T-helper 2 cell treated with Interferon-gamma antibody and Interleukin-4, amounts not matched to agents 5 μg/mL and 100 μg/mL, for 36 hours (primary cell): ENCODE data around the gene LRRC23.
A peak's percentile ranks its signal among the peaks of the same experiment; 100 is the strongest.

Source experiments
- DNase-seq: peaks from one replicate; pipeline ENCODE4 v3.0.0; 2021; ENCODE audit warnings: low spot score
- H3K27ac Mint-ChIP-seq: one replicate; pipeline ENCODE4 v1.8.0; 2021; ENCODE audit warnings: mild to moderate bottlenecking, mixed read lengths
- H3K27me3 Mint-ChIP-seq: one replicate; pipeline ENCODE4 v1.8.0; 2021; ENCODE audit warnings: low read depth, mixed read lengths
- H3K36me3 Mint-ChIP-seq: one replicate; pipeline ENCODE4 v1.8.0; 2021; ENCODE audit warnings: low read depth, mixed read lengths
- H3K4me1 Mint-ChIP-seq: one replicate; pipeline ENCODE4 v1.8.0; 2021; ENCODE audit warnings: low read depth, mixed read lengths
- H3K4me3 Mint-ChIP-seq: one replicate; pipeline ENCODE4 v1.8.0; 2022; ENCODE audit warnings: mild to moderate bottlenecking, moderate library complexity, mixed read lengths
- H3K9me3 Mint-ChIP-seq: one replicate; pipeline ENCODE4 v1.8.0; 2021; ENCODE audit warnings: mixed read lengths

LRRC23 gene

DNA sequence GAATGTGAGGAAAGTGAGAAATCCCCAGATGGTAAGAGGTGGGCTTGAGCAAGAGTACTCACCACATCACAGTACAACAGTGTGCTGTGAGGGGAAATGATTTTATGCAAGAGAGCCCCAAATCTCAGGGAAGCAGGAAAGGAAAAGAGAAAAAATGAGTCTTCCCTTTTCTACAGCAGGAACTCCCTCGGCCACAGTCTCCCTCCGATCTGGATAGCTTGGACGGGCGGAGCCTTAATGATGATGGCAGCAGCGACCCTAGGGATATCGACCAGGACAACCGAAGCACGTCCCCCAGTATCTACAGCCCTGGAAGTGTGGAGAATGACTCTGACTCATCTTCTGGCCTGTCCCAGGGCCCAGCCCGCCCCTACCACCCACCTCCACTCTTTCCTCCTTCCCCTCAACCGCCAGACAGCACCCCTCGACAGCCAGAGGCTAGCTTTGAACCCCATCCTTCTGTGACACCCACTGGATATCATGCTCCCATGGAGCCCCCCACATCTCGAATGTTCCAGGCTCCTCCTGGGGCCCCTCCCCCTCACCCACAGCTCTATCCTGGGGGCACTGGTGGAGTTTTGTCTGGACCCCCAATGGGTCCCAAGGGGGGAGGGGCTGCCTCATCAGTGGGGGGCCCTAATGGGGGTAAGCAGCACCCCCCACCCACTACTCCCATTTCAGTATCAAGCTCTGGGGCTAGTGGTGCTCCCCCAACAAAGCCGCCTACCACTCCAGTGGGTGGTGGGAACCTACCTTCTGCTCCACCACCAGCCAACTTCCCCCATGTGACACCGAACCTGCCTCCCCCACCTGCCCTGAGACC is 31.0 kb downstream of the LRRC23 start:
- Mint-ChIP-seq H3K27ac (peak overlapping the region; percentile 98), H3K27me3 (no peaks in the 10 kb centered on the region), H3K9me3 (no peaks in the 10 kb centered on the region), H3K36me3 (peaks cover 35% of the 10 kb centered on the region), H3K4me1 (peaks cover 54% of the 10 kb centered on the region), H3K4me3 (peak overlapping the region; percentile 85)
- no peak for DNase-seq

DNA sequence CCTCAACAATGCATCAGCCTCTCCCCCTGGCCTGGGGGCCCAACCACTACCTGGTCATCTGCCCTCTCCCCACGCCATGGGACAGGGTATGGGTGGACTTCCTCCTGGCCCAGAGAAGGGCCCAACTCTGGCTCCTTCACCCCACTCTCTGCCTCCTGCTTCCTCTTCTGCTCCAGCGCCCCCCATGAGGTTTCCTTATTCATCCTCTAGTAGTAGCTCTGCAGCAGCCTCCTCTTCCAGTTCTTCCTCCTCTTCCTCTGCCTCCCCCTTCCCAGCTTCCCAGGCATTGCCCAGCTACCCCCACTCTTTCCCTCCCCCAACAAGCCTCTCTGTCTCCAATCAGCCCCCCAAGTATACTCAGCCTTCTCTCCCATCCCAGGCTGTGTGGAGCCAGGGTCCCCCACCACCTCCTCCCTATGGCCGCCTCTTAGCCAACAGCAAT is 31.6 kb downstream of the LRRC23 start:
- peaks cover 34% of the 10 kb centered on the region for H3K36me3 Mint-ChIP-seq
- H3K4me1 Mint-ChIP-seq: peaks cover 49% of the 10 kb centered on the region
- peak overlapping the region; percentile 98 for H3K27ac Mint-ChIP-seq
- DNase-seq: no peak
- no peaks in the 10 kb centered on the region for H3K9me3 Mint-ChIP-seq
- H3K27me3 Mint-ChIP-seq: no peaks in the 10 kb centered on the region
- H3K4me3 Mint-ChIP-seq: peak overlapping the region; percentile 85

DNA sequence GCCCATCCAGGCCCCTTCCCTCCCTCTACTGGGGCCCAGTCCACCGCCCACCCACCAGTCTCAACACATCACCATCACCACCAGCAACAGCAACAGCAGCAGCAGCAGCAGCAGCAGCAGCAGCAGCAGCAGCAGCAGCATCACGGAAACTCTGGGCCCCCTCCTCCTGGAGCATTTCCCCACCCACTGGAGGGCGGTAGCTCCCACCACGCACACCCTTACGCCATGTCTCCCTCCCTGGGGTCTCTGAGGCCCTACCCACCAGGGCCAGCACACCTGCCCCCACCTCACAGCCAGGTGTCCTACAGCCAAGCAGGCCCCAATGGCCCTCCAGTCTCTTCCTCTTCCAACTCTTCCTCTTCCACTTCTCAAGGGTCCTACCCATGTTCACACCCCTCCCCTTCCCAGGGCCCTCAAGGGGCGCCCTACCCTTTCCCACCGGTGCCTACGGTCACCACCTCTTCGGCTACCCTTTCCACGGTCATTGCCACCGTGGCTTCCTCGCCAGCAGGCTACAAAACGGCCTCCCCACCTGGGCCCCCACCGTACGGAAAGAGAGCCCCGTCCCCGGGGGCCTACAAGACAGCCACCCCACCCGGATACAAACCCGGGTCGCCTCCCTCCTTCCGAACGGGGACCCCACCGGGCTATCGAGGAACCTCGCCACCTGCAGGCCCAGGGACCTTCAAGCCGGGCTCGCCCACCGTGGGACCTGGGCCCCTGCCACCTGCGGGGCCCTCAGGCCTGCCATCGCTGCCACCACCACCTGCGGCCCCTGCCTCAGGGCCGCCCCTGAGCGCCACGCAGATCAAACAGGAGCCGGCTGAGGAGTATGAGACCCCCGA is 32.2 kb downstream of the LRRC23 start:
- Mint-ChIP-seq H3K36me3 (peaks cover 34% of the 10 kb centered on the region), H3K9me3 (no peaks in the 10 kb centered on the region), H3K4me1 (peaks cover 49% of the 10 kb centered on the region), H3K27me3 (no peaks in the 10 kb centered on the region), H3K27ac (peak overlapping the region; percentile 98), H3K4me3 (peak overlapping the region; percentile 85)
- peak; percentile 62 for DNase-seq

DNA sequence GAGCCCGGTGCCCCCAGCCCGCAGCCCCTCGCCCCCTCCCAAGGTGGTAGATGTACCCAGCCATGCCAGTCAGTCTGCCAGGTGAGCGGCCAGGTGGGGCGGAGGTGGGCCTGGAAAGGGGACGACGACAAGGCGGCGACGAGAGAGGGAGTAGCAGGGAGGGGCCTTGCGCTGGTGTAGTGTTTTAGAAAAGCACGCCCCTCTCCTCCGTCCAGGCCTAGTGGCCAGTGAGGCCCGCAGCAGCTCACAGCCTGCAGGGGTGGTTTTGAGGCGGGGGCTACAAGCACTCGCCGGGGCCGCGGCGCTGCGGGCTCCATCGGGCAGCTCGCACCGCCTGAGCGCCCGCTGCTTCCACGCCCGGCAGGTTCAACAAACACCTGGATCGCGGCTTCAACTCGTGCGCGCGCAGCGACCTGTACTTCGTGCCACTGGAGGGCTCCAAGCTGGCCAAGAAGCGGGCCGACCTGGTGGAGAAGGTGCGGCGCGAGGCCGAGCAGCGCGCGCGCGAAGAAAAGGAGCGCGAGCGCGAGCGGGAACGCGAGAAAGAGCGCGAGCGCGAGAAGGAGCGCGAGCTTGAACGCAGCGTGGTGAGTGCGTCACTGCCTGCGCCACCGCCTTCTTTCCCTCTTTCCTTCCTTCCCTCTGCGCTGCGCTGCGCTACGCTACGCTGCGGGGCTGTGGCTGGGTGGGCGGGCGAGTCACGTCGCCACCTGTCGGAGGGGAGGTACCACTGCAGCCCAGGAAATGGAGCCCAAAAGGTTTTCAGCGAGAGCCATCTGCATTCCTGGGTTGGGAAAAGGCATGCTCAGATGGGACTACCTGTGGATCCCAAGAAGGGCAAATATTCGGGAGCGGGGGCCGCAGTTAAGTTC is 33.1 kb downstream of the LRRC23 start:
- Mint-ChIP-seq H3K4me3 (peak overlapping the region; percentile 85), H3K9me3 (no peaks in the 10 kb centered on the region), H3K27me3 (no peaks in the 10 kb centered on the region), H3K4me1 (peaks cover 44% of the 10 kb centered on the region), H3K27ac (peak overlapping the region; percentile 98), H3K36me3 (peaks cover 34% of the 10 kb centered on the region)
- DNase-seq: peak; percentile 92

DNA sequence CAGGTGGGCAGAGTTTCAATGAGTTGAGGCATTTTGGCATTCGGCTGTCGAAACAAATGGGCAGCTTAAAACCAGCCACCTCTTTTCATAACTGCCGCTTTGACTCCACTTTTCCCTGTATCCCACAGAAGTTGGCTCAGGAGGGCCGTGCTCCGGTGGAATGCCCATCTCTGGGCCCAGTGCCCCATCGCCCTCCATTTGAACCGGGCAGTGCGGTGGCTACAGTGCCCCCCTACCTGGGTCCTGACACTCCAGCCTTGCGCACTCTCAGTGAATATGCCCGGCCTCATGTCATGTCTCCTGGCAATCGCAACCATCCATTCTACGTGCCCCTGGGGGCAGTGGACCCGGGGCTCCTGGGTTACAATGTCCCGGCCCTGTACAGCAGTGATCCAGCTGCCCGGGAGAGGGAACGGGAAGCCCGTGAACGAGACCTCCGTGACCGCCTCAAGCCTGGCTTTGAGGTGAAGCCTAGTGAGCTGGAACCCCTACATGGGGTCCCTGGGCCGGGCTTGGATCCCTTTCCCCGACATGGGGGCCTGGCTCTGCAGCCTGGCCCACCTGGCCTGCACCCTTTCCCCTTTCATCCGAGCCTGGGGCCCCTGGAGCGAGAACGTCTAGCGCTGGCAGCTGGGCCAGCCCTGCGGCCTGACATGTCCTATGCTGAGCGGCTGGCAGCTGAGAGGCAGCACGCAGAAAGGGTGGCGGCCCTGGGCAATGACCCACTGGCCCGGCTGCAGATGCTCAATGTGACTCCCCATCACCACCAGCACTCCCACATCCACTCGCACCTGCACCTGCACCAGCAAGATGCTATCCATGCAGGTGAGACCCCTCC is 34.0 kb downstream of the LRRC23 start:
- H3K36me3 Mint-ChIP-seq: peaks cover 32% of the 10 kb centered on the region
- no peaks in the 10 kb centered on the region for H3K9me3 Mint-ChIP-seq
- no peaks in the 10 kb centered on the region for H3K27me3 Mint-ChIP-seq
- H3K4me1 Mint-ChIP-seq: peaks cover 41% of the 10 kb centered on the region
- peak overlapping the region; percentile 98 for H3K27ac Mint-ChIP-seq
- no peak for DNase-seq
- peak overlapping the region; percentile 85 for H3K4me3 Mint-ChIP-seq

DNA sequence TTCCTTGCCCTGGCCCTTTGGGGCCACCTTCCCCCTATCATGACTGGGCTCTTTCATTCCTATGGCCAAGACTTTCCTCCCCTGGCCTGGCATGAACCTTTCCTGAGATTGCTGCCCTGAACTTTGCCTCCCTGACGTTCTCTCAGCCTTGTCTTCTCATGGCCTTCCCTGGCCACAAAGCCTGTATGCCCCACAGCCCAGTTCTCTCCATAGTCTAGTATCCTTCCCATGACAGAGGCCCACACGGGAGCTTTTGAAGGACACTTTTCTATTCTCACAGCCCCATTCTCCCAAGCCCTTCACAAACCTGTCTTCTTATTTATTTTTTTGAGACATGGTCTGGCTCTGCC is 34.5 kb downstream of the LRRC23 start:
- Mint-ChIP-seq H3K4me1 (peaks cover 38% of the 10 kb centered on the region), H3K4me3 (peak overlapping the region; percentile 72), H3K27me3 (no peaks in the 10 kb centered on the region), H3K27ac (peak overlapping the region; percentile 78), H3K36me3 (peaks cover 28% of the 10 kb centered on the region), H3K9me3 (no peaks in the 10 kb centered on the region)
- DNase-seq: no peak

DNA sequence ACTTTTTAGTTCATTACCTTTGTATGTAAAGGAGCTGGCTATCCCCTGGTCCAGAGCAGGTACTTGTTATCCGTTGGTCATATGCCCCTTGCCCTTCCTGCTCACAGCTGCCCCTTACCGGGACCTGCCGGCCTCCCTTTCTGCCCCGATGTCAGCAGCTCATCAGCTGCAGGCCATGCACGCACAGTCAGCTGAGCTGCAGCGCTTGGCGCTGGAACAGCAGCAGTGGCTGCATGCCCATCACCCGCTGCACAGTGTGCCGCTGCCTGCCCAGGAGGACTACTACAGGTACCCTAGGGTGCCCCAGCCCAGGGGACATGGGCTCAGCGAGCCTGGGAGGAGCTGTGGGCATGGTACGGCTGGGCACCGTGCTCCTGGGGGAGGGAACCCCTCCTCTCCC is 36.6 kb downstream of the LRRC23 start:
- H3K4me1 Mint-ChIP-seq: peaks cover 40% of the 10 kb centered on the region
- no peaks in the 10 kb centered on the region for H3K27me3 Mint-ChIP-seq
- H3K4me3 Mint-ChIP-seq: no peak overlapping the region
- H3K27ac Mint-ChIP-seq: peak overlapping the region; percentile 11
- DNase-seq: no peak
- no peaks in the 10 kb centered on the region for H3K9me3 Mint-ChIP-seq
- peaks cover 14% of the 10 kb centered on the region for H3K36me3 Mint-ChIP-seq

DNA sequence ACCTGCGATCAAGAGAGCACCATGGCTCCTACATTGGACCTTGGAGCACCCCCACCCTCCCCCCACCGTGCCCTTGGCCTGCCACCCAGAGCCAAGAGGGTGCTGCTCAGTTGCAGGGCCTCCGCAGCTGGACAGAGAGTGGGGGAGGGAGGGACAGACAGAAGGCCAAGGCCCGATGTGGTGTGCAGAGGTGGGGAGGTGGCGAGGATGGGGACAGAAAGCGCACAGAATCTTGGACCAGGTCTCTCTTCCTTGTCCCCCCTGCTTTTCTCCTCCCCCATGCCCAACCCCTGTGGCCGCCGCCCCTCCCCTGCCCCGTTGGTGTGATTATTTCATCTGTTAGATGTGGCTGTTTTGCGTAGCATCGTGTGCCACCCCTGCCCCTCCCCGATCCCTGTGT is 37.2 kb downstream of the LRRC23 start:
- Mint-ChIP-seq H3K36me3 (peaks cover 11% of the 10 kb centered on the region), H3K27me3 (no peaks in the 10 kb centered on the region), H3K4me3 (no peak overlapping the region), H3K27ac (peak overlapping the region; percentile 11), H3K9me3 (no peaks in the 10 kb centered on the region), H3K4me1 (peaks cover 38% of the 10 kb centered on the region)
- DNase-seq: no peak

DNA sequence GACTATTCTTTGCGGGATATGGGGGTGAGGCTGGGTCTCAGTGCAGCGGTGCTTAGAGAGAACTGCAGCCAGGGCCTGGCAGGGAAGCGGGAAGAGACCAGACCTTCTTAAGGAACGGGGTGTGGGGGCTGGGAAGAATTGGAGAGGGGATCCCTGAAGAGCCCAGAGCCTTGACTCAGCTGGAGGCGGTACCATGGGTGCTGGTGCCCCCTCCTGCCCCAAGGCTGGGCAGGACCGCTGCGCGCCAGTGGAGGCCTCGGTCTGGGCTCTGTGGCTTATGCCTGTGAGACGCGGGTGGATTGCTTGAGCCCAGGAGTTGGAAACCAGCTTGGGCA is 37.7 kb downstream of the LRRC23 start:
- H3K27ac Mint-ChIP-seq: peak overlapping the region; percentile 97
- H3K9me3 Mint-ChIP-seq: no peaks in the 10 kb centered on the region
- peaks cover 41% of the 10 kb centered on the region for H3K4me1 Mint-ChIP-seq
- no peaks in the 10 kb centered on the region for H3K27me3 Mint-ChIP-seq
- peaks cover 12% of the 10 kb centered on the region for H3K36me3 Mint-ChIP-seq
- no peak overlapping the region for H3K4me3 Mint-ChIP-seq
- DNase-seq: no peak

DNA sequence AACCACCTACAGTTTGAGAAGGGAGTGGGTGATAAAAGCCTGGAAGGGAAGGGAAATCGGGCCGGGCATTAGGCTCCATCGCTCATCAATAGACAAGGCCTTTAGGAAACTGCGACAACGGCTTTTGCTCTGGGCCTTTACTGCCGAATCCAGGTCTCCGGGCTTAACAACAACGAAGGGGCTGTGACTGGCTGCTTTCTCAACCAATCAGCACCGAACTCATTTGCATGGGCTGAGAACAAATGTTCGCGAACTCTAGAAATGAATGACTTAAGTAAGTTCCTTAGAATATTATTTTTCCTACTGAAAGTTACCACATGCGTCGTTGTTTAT is 38.7 kb downstream of the LRRC23 start:
- peak; percentile 79 for DNase-seq
- peaks cover 48% of the 10 kb centered on the region for H3K4me1 Mint-ChIP-seq

DNA sequence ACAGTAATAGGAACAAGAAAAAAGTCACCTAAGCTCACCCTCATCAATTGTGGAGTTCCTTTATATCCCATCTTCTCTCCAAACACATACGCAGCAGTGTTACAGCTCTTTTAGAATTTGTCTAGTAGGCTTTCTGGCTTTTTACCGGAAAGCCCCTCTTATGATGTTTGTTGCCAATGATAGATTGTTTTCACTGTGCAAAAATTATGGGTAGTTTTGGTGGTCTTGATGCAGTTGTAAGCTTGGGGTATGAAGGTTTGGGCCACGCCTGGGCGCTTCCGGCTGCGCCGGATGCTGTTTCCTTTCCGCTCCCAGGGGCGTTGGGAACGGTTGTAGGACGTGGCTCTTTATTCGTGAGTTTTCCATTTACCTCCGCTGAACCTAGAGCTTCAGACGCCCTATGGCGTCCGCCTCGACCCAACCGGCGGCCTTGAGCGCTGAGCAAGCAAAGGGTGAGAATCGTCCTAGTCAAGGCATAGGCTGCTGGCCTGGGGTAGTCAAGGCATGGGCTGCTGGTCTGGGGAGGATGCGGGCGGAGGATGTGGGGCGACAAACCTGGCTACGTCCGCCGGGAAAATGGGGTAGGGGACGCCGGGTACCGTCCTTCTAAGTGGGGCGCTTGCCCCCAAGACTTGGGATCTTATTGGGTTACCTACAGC is 39.2 kb downstream of the LRRC23 start, which contains the start of the genes C12orf57 and RNU7-1:
C12orf57 (plus strand) TSS at position 301 of the 659 bp plus-strand sequence; CDS start at position 401, 100 bp downstream.
RNU7-1 (plus strand) TSS at position 95 of the 659 bp plus-strand sequence.
- Mint-ChIP-seq H3K9me3 (no peaks in the 10 kb centered on the region), H3K27ac (peak within 1 kb of the TSS; percentile 97), H3K4me1 (peaks cover 50% of the 10 kb centered on the region), H3K27me3 (no peaks in the 10 kb centered on the region), H3K4me3 (peak within 1 kb of the TSS; percentile 92), H3K36me3 (peaks cover 14% of the 10 kb centered on the region)
- peak; percentile 78 for DNase-seq

More for the DNA sequence above, 38.7 kb downstream of the LRRC23 start:
- no peaks in the 10 kb centered on the region for H3K9me3 Mint-ChIP-seq
- no peaks in the 10 kb centered on the region for H3K27me3 Mint-ChIP-seq
- peak overlapping the region; percentile 97 for H3K27ac Mint-ChIP-seq
- H3K4me3 Mint-ChIP-seq: peak overlapping the region; percentile 92
- H3K36me3 Mint-ChIP-seq: peaks cover 14% of the 10 kb centered on the region

DNA sequence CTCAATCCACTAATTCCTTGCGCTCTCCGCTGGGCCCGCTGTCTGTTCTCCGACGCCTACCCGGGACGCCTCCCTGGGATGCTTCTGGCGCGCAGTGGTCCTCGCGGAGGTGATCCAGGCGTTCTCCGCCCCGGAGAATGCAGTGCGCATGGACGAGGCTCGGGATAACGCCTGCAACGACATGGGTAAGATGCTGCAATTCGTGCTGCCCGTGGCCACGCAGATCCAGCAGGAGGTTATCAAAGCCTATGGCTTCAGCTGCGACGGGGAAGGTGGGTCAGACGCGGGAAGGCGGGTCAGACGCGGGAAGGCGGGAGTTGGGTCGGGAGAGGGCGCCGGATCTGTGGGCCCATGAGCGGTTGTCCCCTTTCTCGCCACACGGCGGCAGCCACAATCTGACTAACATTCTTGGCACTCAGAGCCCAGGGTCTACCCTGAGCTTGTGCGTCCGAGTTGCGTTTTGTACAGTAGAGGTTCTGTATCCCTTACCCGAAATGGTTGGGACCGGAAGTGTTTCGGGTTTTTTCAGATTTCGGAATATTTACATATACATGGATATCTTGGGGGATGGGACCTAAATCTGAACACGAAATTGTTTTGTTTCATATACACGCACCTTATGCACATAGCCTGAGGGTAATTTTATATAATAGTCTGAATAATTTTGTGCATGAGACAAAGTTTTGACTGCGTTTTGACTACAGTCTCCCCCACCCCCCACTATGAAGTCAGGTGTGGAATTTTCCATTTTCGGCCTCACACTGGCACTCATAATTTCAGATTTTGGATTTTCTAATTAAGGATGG is 40.0 kb downstream of the LRRC23 start:
- Mint-ChIP-seq H3K9me3 (no peaks in the 10 kb centered on the region), H3K27me3 (no peaks in the 10 kb centered on the region), H3K4me3 (peak overlapping the region; percentile 92), H3K27ac (peak overlapping the region; percentile 97), H3K36me3 (peaks cover 11% of the 10 kb centered on the region), H3K4me1 (peaks cover 54% of the 10 kb centered on the region)
- DNase-seq: peak; percentile 88
